Lung (tissue), 12 donors: ENCODE measurements around the gene TRIM25. TPM values are rescaled to one million over a fixed set of nuclear protein-coding genes. Genes with fewer than 3 reads are reported as not detected.

Source experiments
- ATAC-seq: fragments of 200-7000 bp; cut with Tn5 transposase; one replicate; pipeline ENCODE4 v1.9.1; 2020; ENCODE audit warnings: moderate number of reproducible peaks; ENCODE audit not compliant: insufficient read depth, low FRiP score
- DNase-seq, 3 donors: peaks; one replicate each; pipeline ENCODE4 v3.0.0-alpha.2; 2013 to 2017
- H3K27ac ChIP-seq, 2 donors: one replicate each; pipeline ENCODE4 v1.5.1; 2013; ENCODE audit warnings: mild to moderate bottlenecking in 2 of 2, moderate library complexity in 2 of 2, control low read depth in 1 of 2, inconsistent platforms in 1 of 2, low read depth in 1 of 2, low read length in 1 of 2
- H3K27me3 ChIP-seq, 3 donors: one replicate each; pipeline ENCODE4 v1.5.1; 2013; ENCODE audit warnings: low read length in 2 of 3; ENCODE audit not compliant: control insufficient read depth in 3 of 3, insufficient read depth in 3 of 3
- H3K36me3 ChIP-seq, 4 donors: one replicate each; pipeline ENCODE4 v1.5.1; 2013; ENCODE audit warnings: low read length in 4 of 4, mild to moderate bottlenecking in 1 of 4, moderate library complexity in 1 of 4; ENCODE audit not compliant: control insufficient read depth in 4 of 4, insufficient read depth in 4 of 4
- H3K4me1 ChIP-seq, 5 donors: one replicate each; pipeline ENCODE4 v1.5.1; 2013; ENCODE audit warnings: low read length in 5 of 5, mild to moderate bottlenecking in 2 of 5, moderate library complexity in 1 of 5; ENCODE audit not compliant: control insufficient read depth in 5 of 5, insufficient read depth in 5 of 5
- H3K4me3 ChIP-seq: one replicate; pipeline ENCODE4 v1.5.1; 2013; ENCODE audit warnings: mild to moderate bottlenecking, control low read depth, moderate library complexity
- H3K9ac ChIP-seq, 2 donors: one replicate each; pipeline ENCODE4 v1.5.1; 2013; ENCODE audit warnings: low read length in 2 of 2, control low read depth in 1 of 2; ENCODE audit not compliant: insufficient read depth in 1 of 2
- H3K9me3 ChIP-seq, 4 donors: one replicate each; pipeline ENCODE4 v1.5.1; 2013; ENCODE audit warnings: low read length in 3 of 4, mild to moderate bottlenecking in 1 of 4, moderate library complexity in 1 of 4; ENCODE audit not compliant: control insufficient read depth in 4 of 4, insufficient read depth in 3 of 4
- CTCF ChIP-seq: IDR thresholded peaks from 2 replicates; pipeline ENCODE4 v1.5.1; 2012; ENCODE audit warnings: mild to moderate bottlenecking; ENCODE audit errors: control extremely low read depth, extremely low read depth
- WGBS, 2 donors: extraction: QIAGEN DNeasy Blood & Tissue Kit; methylation state at CpG; one replicate each; pipeline ENCODE4 v1.1.7; 2013; 5-methylcytosine and 5-hydroxymethylcytosine counted together
- polyA plus RNA-seq, 2 donors: library from polyadenylated mRNA; stranded (reverse); fragments of 200-250 nt; gene quantifications; one replicate each; pipeline ENCODE4 v1.2.1, GENCODE V29; 2013
- total RNA-seq, 2 donors: library from RNA; depleted of rRNA in 1 of 2; stranded (reverse); fragments of >200 nt in 1 of 2; gene quantifications; one replicate each; pipeline ENCODE4 v1.2.1, GENCODE V29; 2014 to 2021
- donor health status: control.
- donor health status: control.
- donor health status: Bipolar disorder and iron deficiency.
- donor health status: healthy.
- donor health status: DM: yes; HTN: yes; CAD: no.

Gene TRIM25
- total and polyA plus RNA-seq, 4 donors: 22.7 to 88.7 (median 43.7) TPM

GRCh38 chr17:56936697-56937322 lies 23.0 kb upstream of the TRIM25 start:
- DNase-seq (no peak), ATAC-seq (no peak)
- WGBS, 2 donors: 75 to 89% methylated on average over 6 of the region's 6 CpGs
- Histone ChIP-seq H3K4me3 (no peak overlapping the region), H3K36me3 (peaks cover 11 to 41% (median 15%) of the 10 kb centered on the region in 4 donors), H3K4me1 (no peaks in the 10 kb centered on the region), H3K9ac (no peak overlapping the region), H3K27me3 (no peaks in the 10 kb centered on the region), H3K27ac (no peak overlapping the region), H3K9me3 (no peaks in the 10 kb centered on the region)
- no peak for TF ChIP-seq CTCF

- Histone ChIP-seq H3K9me3 (no peaks in the 10 kb centered on the region), H3K4me1 (no peaks in the 10 kb centered on the region), H3K36me3 (peaks cover 6 to 33% (median 9%) of the 10 kb centered on the region in 4 donors), H3K27me3 (no peaks in the 10 kb centered on the region), H3K4me3 (no peak overlapping the region), H3K9ac (no peak overlapping the region), H3K27ac (no peak overlapping the region)
- WGBS, 2 donors: 70 to 81% methylated on average over 3 of the region's 3 CpGs
- DNase-seq (no peak), ATAC-seq (no peak)
- no peak for TF ChIP-seq CTCF
These were observed 21.6 kb upstream of the TRIM25 start for GRCh38 chr17:56935461-56935860.

- Histone ChIP-seq H3K27me3 (no peaks in the 10 kb centered on the region), H3K9ac (no peak overlapping the region), H3K9me3 (peaks cover 0 to 4% (median 0%) of the 10 kb centered on the region in 4 donors), H3K27ac (no peak overlapping the region), H3K36me3 (peaks cover 0 to 32% (median 8%) of the 10 kb centered on the region in 4 donors), H3K4me1 (no peaks in the 10 kb centered on the region), H3K4me3 (no peak overlapping the region)
- 90 to 94% methylated on average over 4 of the region's 4 CpGs for WGBS, 2 donors
- ATAC-seq (no peak), DNase-seq (no peak)
- TF ChIP-seq CTCF: no peak
These were observed 20.4 kb upstream of the TRIM25 start for GRCh38 chr17:56934280-56934679.

- no peaks in the 10 kb centered on the region for H3K4me1 ChIP-seq
- no peak overlapping the region for H3K27ac ChIP-seq
- no peak overlapping the region for H3K9ac ChIP-seq
- no peak overlapping the region for H3K4me3 ChIP-seq
- DNase-seq: no peak
- peaks cover 0 to 4% (median 0%) of the 10 kb centered on the region in 4 donors for H3K9me3 ChIP-seq
- 89 to 100% methylated on average over 1 of the region's 1 CpG for WGBS, 2 donors
- no peaks in the 10 kb centered on the region for H3K27me3 ChIP-seq
- TF ChIP-seq CTCF: no peak
- no peak for ATAC-seq
- H3K36me3 ChIP-seq: peaks cover 0 to 29% (median 8%) of the 10 kb centered on the region in 4 donors
These were observed 20.0 kb upstream of the TRIM25 start for GRCh38 chr17:56933868-56934267.
